OCI-LY1 (cell line): Measurements from ENCODE around the gene PPARGC1A.

Source experiments
- EZH2 ChIP-seq: fragments of 200-600 bp; sonication (generic), shearing (Covaris generic); IDR thresholded peaks from 2 replicates; pipeline ENCODE4 v1.8.0; 2017; ENCODE audit warnings: borderline replicate concordance, mixed run types, mild to moderate bottlenecking, antibody characterized with exemption, low read length, moderate library complexity, mixed read lengths
- TF ChIP-seq, protein P1 (sequence below): fragments of 200-600 bp; sonication (generic), shearing (Covaris generic); IDR thresholded peaks from 2 replicates; pipeline ENCODE4 v1.5.1; 2017; ENCODE audit warnings: mild to moderate bottlenecking, antibody characterized with exemption, low read length, moderate library complexity, mixed read lengths

DNA sequence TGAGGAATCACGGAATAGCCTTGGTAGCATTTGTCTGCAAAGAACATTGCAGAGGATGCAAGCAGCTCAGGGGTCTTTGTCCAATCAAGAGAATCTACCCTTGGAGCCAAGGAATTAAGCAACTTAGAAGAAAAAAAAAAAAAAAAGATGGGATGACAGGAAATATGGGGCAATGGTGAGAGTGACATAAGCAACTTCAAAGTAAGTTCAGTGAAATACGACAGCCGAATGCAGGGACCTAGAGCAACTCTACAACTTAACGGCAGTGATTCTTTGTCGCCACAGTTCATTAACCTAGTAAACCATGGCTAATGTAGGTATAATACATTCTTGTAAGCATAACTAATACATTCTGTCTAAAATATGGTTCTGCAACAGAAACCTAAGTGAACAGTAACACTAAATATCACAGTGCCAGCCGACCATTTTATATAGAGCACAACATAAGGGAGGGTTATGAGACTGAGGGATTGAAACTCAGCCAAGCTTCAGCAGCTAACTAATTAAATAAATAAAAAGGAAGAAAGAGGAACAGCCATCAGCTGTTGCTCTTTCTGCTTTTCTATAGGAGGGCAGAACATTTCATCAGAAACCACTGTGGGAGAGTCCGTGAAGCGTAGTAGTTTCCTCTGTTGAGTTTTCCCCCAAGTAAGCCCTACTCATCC is 74.7 kb downstream of the PPARGC1A start:
- TF ChIP-seq, protein P1, sequence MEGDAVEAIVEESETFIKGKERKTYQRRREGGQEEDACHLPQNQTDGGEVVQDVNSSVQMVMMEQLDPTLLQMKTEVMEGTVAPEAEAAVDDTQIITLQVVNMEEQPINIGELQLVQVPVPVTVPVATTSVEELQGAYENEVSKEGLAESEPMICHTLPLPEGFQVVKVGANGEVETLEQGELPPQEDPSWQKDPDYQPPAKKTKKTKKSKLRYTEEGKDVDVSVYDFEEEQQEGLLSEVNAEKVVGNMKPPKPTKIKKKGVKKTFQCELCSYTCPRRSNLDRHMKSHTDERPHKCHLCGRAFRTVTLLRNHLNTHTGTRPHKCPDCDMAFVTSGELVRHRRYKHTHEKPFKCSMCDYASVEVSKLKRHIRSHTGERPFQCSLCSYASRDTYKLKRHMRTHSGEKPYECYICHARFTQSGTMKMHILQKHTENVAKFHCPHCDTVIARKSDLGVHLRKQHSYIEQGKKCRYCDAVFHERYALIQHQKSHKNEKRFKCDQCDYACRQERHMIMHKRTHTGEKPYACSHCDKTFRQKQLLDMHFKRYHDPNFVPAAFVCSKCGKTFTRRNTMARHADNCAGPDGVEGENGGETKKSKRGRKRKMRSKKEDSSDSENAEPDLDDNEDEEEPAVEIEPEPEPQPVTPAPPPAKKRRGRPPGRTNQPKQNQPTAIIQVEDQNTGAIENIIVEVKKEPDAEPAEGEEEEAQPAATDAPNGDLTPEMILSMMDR, result no peak
- TF ChIP-seq EZH2, result no peak
